H9 (cell line): ENCODE results near the gene FBXO28. TPM values are rescaled to one million over a fixed set of nuclear protein-coding genes. Genes with fewer than 3 reads are reported as not detected.

ENCODE experiments used
- DNase-seq: peaks from one replicate; pipeline ENCODE4 v3.0.0-alpha.2; 2017
- H2AFZ ChIP-seq: one replicate; pipeline ENCODE4 v1.6.1; 2013; ENCODE audit warnings: mild to moderate bottlenecking, low read length, control low read depth, moderate library complexity
- H2AK5ac ChIP-seq: 2 replicates; pipeline ENCODE4 v1.6.1; 2013; ENCODE audit warnings: low read length, control low read depth, mixed read lengths; ENCODE audit not compliant: insufficient read length
- H2BK120ac ChIP-seq: one replicate; pipeline ENCODE4 v1.6.1; 2013; ENCODE audit warnings: low read depth, mild to moderate bottlenecking, low read length, control low read depth, inconsistent platforms; ENCODE audit not compliant: poor library complexity, severe bottlenecking
- H2BK12ac ChIP-seq: 2 replicates; pipeline ENCODE4 v1.6.1; 2013; ENCODE audit warnings: low read length, control low read depth, mixed read lengths, low read depth; ENCODE audit not compliant: insufficient read length
- H2BK15ac ChIP-seq: 2 replicates; pipeline ENCODE4 v1.6.1; 2013; ENCODE audit warnings: low read depth, low read length, control low read depth
- H2BK20ac ChIP-seq: one replicate; pipeline ENCODE4 v1.6.1; 2013; ENCODE audit warnings: low read depth, mild to moderate bottlenecking, low read length, control low read depth, inconsistent platforms; ENCODE audit not compliant: poor library complexity, severe bottlenecking
- H2BK5ac ChIP-seq: 2 replicates; pipeline ENCODE4 v1.6.1; 2013; ENCODE audit warnings: low read length, control low read depth, mixed read lengths; ENCODE audit not compliant: insufficient read length
- H3K14ac ChIP-seq: 2 replicates; pipeline ENCODE4 v1.6.1; 2013; ENCODE audit warnings: low read length, control low read depth; ENCODE audit not compliant: insufficient read depth
- H3K18ac ChIP-seq: 2 replicates; pipeline ENCODE4 v1.6.1; 2013; ENCODE audit warnings: low read depth, mild to moderate bottlenecking, mixed read lengths, low read length, control low read depth; ENCODE audit not compliant: insufficient read length
- H3K23ac ChIP-seq: 2 replicates; pipeline ENCODE4 v1.6.1; 2013; ENCODE audit warnings: low read length, control low read depth, mixed read lengths, low read depth; ENCODE audit not compliant: insufficient read length
- H3K23me2 ChIP-seq: 2 replicates; pipeline ENCODE4 v1.6.1; 2013; ENCODE audit warnings: low read depth, mild to moderate bottlenecking, mixed read lengths, low read length, control low read depth; ENCODE audit not compliant: insufficient read length, poor library complexity, severe bottlenecking
- H3K27ac ChIP-seq: 2 replicates; pipeline ENCODE4 v1.5.1; 2013; ENCODE audit warnings: low read length, control low read depth, mixed read lengths, low read depth; ENCODE audit not compliant: insufficient read length
- H3K27me3 ChIP-seq: 2 replicates; pipeline ENCODE4 v1.6.1; 2013; ENCODE audit warnings: low read length, control low read depth, inconsistent platforms; ENCODE audit not compliant: insufficient read depth
- H3K4ac ChIP-seq: 2 replicates; pipeline ENCODE4 v1.6.1; 2013; ENCODE audit warnings: low read depth, mild to moderate bottlenecking, control low read depth, inconsistent platforms, low read length, moderate library complexity
- H3K4me1 ChIP-seq: 2 replicates; pipeline ENCODE4 v1.6.1; 2013; ENCODE audit warnings: low read length, control low read depth, inconsistent platforms; ENCODE audit not compliant: insufficient read depth
- H3K4me2 ChIP-seq: 2 replicates; pipeline ENCODE4 v1.6.1; 2013; ENCODE audit warnings: low read length, control low read depth, mixed read lengths; ENCODE audit not compliant: insufficient read length, insufficient read depth
- H3K56ac ChIP-seq: 2 replicates; pipeline ENCODE4 v1.6.1; 2013; ENCODE audit warnings: low read depth, mild to moderate bottlenecking, mixed read lengths, low read length, control low read depth; ENCODE audit not compliant: insufficient read length
- H3K79me1 ChIP-seq: 2 replicates; pipeline ENCODE4 v1.6.1; 2013; ENCODE audit warnings: low read depth, mild to moderate bottlenecking, moderate library complexity, low read length, control low read depth, inconsistent platforms; ENCODE audit not compliant: insufficient read depth, poor library complexity, severe bottlenecking
- H3K79me2 ChIP-seq: 2 replicates; pipeline ENCODE4 v1.6.1; 2013; ENCODE audit warnings: low read length, control low read depth, inconsistent platforms; ENCODE audit not compliant: insufficient read depth
- H3K9ac ChIP-seq: 2 replicates; pipeline ENCODE4 v1.6.1; 2013; ENCODE audit warnings: low read length, control low read depth, mixed read lengths; ENCODE audit not compliant: insufficient read length; ENCODE audit errors: extremely low read depth
- H3K9me3 ChIP-seq: one replicate; pipeline ENCODE4 v1.6.1; 2013; ENCODE audit warnings: low read depth, low read length, inconsistent platforms; ENCODE audit not compliant: control insufficient read depth
- H3T11ph ChIP-seq: one replicate; pipeline ENCODE4 v1.6.1; 2013; ENCODE audit warnings: mild to moderate bottlenecking, low read length, control low read depth, inconsistent platforms
- H4K20me1 ChIP-seq: one replicate; pipeline ENCODE4 v1.6.1; 2013; ENCODE audit not compliant: control insufficient read depth, insufficient read length, insufficient read depth
- H4K5ac ChIP-seq: 2 replicates; pipeline ENCODE4 v1.6.1; 2013; ENCODE audit warnings: low read depth, mild to moderate bottlenecking, mixed read lengths, low read length, control low read depth; ENCODE audit not compliant: insufficient read length
- H4K8ac ChIP-seq: replicated peaks from 2 replicates; pipeline ENCODE4 v1.6.1; 2013; ENCODE audit warnings: low read length, control low read depth, mixed read lengths, low read depth; ENCODE audit not compliant: insufficient read length
- H4K91ac ChIP-seq: 2 replicates; pipeline ENCODE4 v1.6.1; 2013; ENCODE audit warnings: low read depth, mild to moderate bottlenecking, moderate library complexity, mixed read lengths, low read length, control low read depth; ENCODE audit not compliant: insufficient read length
- H3K27ac Mint-ChIP-seq, 3 experiments: 2 replicates in 2 of 3; 3 replicates in 1 of 3; pipeline ENCODE4 v1.8.0; 2020 to 2021; ENCODE audit warnings: mixed read lengths in 3 of 3, mild to moderate bottlenecking in 1 of 3, moderate library complexity in 1 of 3
- H3K27me3 Mint-ChIP-seq: 2 replicates; pipeline ENCODE4 v1.8.0; 2021; ENCODE audit warnings: low read depth, mild to moderate bottlenecking, moderate library complexity, mixed read lengths
- H3K36me3 Mint-ChIP-seq, 3 experiments: 2 replicates in 2 of 3; 3 replicates in 1 of 3; pipeline ENCODE4 v1.8.0; 2020 to 2021; ENCODE audit warnings: low read depth in 3 of 3, mixed read lengths in 3 of 3; ENCODE audit not compliant: insufficient read depth in 1 of 3
- H3K4me1 Mint-ChIP-seq, 2 experiments: 2 replicates each; pipeline ENCODE4 v1.8.0; 2020; ENCODE audit warnings: mixed read lengths in 2 of 2
- H3K4me3 Mint-ChIP-seq, 2 experiments: 2 replicates in 1 of 2; 3 replicates in 1 of 2; pipeline ENCODE4 v1.8.0; 2020 to 2021; ENCODE audit warnings: mild to moderate bottlenecking in 2 of 2, mixed read lengths in 2 of 2, moderate library complexity in 1 of 2
- H3K9me3 Mint-ChIP-seq, 2 experiments: 2 replicates in 1 of 2; 3 replicates in 1 of 2; pipeline ENCODE4 v1.8.0; 2020; ENCODE audit warnings: mild to moderate bottlenecking in 2 of 2, mixed read lengths in 2 of 2, moderate library complexity in 1 of 2
- CTCF ChIP-seq: fragments of 200-600 bp; sonication (generic); conservative IDR thresholded peaks from 3 replicates; pipeline ENCODE4 v1.8.0; 2021; ENCODE audit warnings: antibody characterized with exemption, mild to moderate bottlenecking
- WGBS: extraction: QIAGEN DNeasy Blood & Tissue Kit; methylation state at CpG from one replicate; pipeline ENCODE4 v1.1.7; 2013; ENCODE audit warnings: missing lambda C conversion rate, low lambda C conversion rate, mixed read lengths; ENCODE audit not compliant: insufficient read length; ENCODE audit errors: extremely low coverage; 5-methylcytosine and 5-hydroxymethylcytosine counted together
- total RNA-seq: library from RNA; stranded (reverse); gene quantifications from 2 replicates; pipeline ENCODE4 v1.2.1, GENCODE V29; 2021

Gene FBXO28
- total RNA-seq, 1 experiment from 2014 or later = 55.0 TPM

DNA sequence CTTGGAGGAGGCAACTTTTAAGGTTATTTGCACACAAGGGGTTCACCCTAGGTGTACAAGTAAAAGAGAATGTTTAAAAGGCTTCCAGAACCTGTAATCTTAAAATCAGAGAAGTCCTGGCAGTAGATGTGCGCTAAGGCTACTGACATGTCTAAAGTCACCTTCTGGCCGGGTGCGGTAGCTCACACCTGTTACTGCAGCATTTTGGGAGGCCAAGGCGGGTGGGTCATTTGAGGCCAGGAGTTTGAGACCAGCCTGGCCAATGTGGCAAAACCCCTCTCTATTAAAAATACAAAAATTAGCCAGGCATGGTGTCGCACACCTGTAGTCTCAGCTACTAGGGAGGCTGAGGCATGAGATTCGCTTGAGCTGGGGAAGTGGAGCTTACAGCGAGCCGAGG is 48.9 kb downstream of the FBXO28 start:
- Histone ChIP-seq H3T11ph (no peak overlapping the region), H3K9me3 (no peaks in the 10 kb centered on the region), H3K23me2 (no peaks in the 10 kb centered on the region), H3K23ac (no peak overlapping the region), H4K8ac (no peak overlapping the region), H2BK12ac (no peak overlapping the region), H4K20me1 (no peaks in the 10 kb centered on the region), H4K5ac (no peak overlapping the region), H3K4ac (no peak overlapping the region), H3K9ac (no peak overlapping the region), H2BK15ac (no peak overlapping the region), H2BK5ac (no peak overlapping the region), H3K14ac (no peak overlapping the region), H3K4me2 (no peak overlapping the region), H3K56ac (no peak overlapping the region), H4K91ac (no peak overlapping the region), H3K18ac (no peak overlapping the region), H3K27ac (no peak overlapping the region), H2AK5ac (no peak overlapping the region), H3K27me3 (no peaks in the 10 kb centered on the region), H2AFZ (no peak overlapping the region), H3K79me1 (no peaks in the 10 kb centered on the region), H2BK120ac (no peak overlapping the region), H3K79me2 (no peaks in the 10 kb centered on the region), H2BK20ac (no peak overlapping the region), H3K4me1 (no peaks in the 10 kb centered on the region; the same call in 1 of the 2 replicates)
- Mint-ChIP-seq H3K27me3 (no peaks in the 10 kb centered on the region), H3K4me3 (no peak overlapping the region), H3K27ac (peak overlapping the region in 2 of 3 experiments; percentile 44 to 98; a peak in 3 of 7 replicates), H3K4me1 (peaks cover 18 to 19% of the 10 kb centered on the region in 2 experiments), H3K9me3 (no peaks in the 10 kb centered on the region; a peak in 2 of 5 replicates), H3K36me3 (peaks cover 8 to 30% (median 24%) of the 10 kb centered on the region in 3 experiments)
- DNase-seq = no peak
- no CpG with 5 or more reads among the region's 8 CpGs for WGBS
- no peak for TF ChIP-seq CTCF
